HG02981 (cell line): ENCODE measurements around the gene PI4K2A.
"Not testable (repeated sequence)": the region's sequence is repeated elsewhere in the genome, so short reads cannot be mapped to it uniquely, and the experiment has no call there.

Experiments used
- ATAC-seq: cut with Tn5 transposase; IDR thresholded peaks from one replicate; pipeline ENCODE4 v1.9.1; 2021; ENCODE audit warnings: mild to moderate bottlenecking, moderate library complexity; ENCODE audit not compliant: unreplicated experiment

The PI4K2A gene

GRCh38 chr10:97673736-97674525, 33.5 kb downstream of the PI4K2A start:
- no peak for ATAC-seq

- no peak for ATAC-seq
These were observed 34.8 kb downstream of the PI4K2A start for GRCh38 chr10:97675222-97675621.

GRCh38 chr10:97676770-97677581, 36.5 kb downstream of the PI4K2A start:
- ATAC-seq: peak; percentile 64

GRCh38 chr10:97679594-97679993, 39.1 kb downstream of the PI4K2A start:
- ATAC-seq: no peak

- ATAC-seq: no peak
These were observed 41.6 kb downstream of the PI4K2A start for GRCh38 chr10:97682042-97682441.

GRCh38 chr10:97683556-97684367, 43.3 kb downstream of the PI4K2A start:
- no peak for ATAC-seq

- ATAC-seq: not testable (repeated sequence)
These were observed 43.9 kb downstream of the PI4K2A start for GRCh38 chr10:97684368-97684713.

DNA sequence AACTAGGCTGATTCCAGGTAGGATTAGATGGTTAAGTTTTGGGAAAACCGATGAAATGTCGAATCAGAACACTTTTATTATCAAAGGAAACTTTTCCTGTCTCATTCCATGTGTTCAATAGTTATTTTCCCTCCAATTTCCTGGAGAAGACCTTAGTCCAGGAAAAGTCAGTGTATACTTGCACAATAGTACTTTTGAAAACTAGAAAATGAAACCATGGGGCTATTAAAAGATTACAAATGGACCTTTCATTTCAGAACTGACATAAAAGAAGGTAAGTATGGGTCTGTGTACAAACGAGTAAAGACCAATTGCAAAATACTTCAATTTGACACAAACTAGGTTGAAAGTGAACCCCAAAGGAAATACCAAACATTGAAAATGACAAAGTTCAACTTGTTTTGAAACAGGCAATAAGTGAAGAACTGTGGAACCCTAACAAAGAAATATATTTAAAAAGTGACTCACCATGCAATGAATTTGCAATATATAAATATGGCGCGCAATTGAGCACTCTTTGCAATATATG, 44.5 kb downstream of the PI4K2A start:
- ATAC-seq: no peak

DNA sequence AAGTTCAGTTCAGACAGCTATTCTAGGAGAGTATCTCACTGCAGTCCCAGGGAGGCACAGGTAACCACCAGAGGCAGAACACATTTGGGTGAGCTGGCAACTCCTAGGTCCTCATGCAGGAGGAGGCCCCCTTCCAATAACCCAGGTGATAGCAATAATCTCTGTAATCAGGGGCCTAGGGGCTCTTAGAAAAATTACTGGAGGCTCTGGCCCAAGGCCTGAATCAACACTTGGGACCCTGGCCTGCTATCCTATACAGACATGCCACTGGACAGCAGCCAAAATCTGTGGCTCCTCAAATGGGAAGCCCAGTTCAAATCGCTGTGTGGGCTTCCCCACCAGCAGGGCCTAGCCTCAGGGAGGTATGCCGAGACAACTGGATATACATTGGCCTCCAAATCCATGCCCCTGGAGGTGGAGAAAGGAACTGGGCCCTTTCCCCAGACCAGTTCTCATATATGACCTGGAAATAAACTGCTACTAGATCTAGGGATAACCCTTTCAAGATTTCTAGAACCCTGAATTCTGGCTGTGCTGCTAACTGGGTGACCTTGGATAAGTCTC, 45.0 kb downstream of the PI4K2A start:
- ATAC-seq: no peak

DNA sequence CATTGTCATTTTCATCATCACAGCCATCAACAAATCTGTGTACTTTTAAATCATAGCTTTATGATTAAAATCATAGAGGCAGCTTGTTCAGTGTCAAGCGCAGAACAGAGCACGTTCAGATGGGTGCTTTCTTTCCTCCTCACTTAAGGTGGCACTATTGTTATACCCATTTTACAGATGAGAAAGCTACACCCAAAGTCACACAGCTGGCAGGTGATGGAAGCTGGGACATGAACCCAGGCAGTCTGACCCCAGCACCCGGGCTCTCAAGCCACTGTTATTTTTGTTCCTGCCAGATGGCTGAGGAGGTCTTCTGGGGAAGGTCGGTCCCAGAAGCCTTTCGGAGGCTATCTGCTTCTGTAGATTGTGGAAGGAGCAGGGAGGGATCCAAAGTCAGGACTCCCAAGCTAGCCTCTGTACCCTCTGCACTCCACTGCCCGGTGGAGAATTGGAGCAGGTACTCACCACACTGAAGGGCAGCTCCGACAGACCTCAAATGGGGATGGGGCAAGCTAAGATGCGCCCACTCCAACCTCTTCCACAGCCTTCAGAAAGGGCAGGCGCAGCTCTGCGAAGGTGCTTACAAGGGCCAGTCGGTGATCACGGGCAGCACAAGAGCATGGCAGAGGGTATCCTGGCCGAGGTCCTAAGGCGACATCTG, 46.0 kb downstream of the PI4K2A start:
- no peak for ATAC-seq

- ATAC-seq: peak; percentile 89
These were observed 46.7 kb downstream of the PI4K2A start, which contains the start of gene AVPI1 for GRCh38 chr10:97686962-97687784. AVPI1 (minus strand) TSS chr10:97687241; CDS start chr10:97679905, 7,336 bp downstream.

- ATAC-seq: no peak
These were observed 47.6 kb downstream of the PI4K2A start for GRCh38 chr10:97687785-97688781.

DNA sequence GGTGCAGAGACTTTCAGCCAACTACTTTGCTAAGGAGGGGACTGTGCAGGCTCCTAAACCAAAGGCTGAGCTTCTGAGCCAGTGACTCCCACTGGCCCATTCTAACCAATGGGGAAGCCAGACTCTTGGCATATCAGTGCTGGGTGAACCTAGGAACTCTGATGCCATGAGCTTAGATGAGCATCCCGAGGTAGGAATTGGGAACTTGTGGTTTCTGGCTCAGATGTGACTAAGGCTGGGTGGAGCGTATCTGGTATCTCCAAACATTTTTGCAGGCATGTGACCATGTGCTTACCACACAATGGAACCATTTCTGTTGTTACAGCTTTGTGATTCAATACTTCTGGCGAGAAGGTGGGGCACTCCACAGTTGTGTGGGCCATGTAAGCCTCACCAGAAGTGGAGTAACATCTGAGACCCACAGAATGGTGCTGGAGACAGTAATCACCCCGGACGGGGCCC, 49.1 kb downstream of the PI4K2A start:
- ATAC-seq: no peak

DNA sequence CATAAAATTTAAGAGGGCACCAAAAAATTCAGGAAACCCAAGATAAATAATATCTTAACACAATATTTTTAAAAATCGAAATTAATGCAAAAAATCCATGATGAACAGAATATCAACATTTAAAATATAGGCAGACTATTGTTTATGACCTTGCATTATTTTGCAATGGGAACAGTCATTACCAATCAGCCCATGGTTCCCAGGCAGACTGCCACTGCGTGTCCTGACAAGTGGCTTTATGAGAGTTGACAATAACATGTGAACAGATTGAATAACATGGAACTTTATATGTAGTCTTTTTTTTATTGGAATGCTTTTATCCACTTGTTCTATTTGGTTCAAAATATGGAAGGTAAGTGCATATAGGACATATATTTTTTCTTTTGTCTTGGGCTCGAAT, 49.7 kb downstream of the PI4K2A start:
- ATAC-seq: no peak

DNA sequence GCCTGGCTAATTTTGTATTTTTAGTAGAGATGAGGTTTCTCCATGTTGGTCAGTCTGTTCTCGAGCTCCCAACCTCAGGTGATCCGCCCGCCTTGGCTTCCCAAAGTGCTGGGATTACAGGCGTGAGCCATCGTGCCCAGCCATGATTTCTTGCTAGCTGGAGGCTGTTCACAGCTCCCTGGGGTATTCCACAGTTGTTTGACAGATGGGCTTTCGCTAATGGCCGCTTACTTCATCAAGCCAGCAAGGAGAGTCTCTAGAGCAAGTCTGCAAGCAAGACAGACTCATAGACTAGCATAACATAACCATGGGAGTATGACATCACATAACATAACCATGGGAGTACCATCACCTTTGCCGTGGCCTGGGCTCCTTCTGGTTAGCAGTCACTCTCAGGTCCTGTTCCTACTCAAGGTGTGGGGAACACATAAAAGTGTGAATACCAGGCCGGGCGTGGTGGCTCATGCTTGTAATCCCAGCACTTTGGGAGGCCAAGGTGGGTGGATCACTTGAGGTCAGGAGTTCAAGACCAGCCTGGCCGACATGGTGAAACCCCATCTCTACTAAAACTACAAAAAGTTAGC, 57.7 kb downstream of the PI4K2A start:
- not testable (repeated sequence) for ATAC-seq

DNA sequence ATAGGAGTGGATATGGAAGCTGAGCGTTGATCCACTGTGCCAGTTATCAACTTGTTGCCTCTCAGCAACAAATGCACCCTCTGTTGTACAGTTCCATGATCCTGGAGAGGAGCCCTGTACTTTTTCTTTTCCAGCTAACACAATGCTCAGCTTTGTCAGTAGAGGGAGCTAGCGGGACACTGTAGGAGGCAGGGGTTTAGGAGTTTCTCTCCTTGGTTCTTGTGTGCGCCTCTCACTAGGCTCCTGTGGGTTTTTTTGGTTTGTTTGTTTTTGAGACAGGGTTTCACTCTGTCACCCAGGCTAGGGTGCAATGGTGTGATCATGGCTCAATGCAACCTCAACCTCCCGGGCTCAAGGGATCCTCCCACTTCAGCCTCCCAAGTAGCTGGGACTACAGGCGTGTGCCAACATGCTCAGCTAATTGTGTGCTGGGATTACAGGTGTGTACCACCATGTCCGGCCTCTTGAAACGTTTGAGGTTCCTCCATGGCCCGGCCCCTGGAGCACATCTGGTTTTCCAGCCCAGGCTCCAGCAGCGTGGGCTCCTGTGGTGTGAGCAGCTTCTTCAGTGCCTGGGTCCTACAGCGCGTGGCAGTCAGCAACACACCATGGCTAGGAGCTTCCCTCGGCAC, 61.1 kb downstream of the PI4K2A start:
- peak; percentile 63 for ATAC-seq

DNA sequence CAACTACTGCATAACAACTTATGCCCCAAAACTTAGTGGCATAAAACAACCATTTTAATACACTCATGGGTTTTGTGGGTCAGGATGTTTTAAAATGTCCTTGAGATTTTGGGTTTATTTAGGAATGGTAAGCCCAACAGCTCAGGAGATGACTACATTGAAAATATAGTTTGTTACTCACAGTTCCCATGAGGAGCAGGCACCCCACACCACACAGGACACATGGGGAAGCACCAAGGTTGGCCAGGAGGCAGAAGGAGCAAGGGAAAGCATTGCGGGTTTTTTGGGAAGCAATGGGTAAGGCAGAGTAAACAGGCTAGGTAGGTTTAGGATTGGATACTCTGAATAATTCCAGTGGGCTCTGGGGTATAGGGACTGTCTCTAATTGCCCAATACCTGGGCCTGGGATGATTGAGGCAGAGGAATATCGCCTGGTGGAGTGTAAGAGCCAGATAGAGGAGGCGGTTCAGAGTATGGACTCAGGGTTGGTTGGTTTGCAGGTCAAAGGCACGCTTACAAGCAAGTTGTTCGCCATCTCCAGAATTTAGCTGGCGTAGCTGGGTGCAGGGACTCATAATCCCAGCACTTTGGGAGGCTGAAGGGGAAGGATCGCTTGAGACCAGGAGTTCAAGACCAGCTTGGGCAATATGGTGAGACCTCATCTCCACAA, 63.1 kb downstream of the PI4K2A start:
- ATAC-seq: no peak
